DOHH2 (cell line): ENCODE measurements around the gene NPLOC4.

Experiments
- H3F3A ChIP-seq: fragments of 200-600 bp; sonication (generic), shearing (Covaris generic); 2 replicates; pipeline ENCODE4 v1.6.0; 2016; ENCODE audit warnings: antibody characterized with exemption, mild to moderate bottlenecking; ENCODE audit not compliant: control insufficient read depth, insufficient read depth
- H3K27ac ChIP-seq: fragments of 200-600 bp; sonication (generic); 2 replicates; pipeline ENCODE4 v1.5.1; 2014; ENCODE audit warnings: low read depth, mild to moderate bottlenecking, low read length, moderate library complexity
- H3K27me3 ChIP-seq: fragments of 200-600 bp; sonication (generic); 2 replicates; pipeline ENCODE4 v1.6.1; 2014; ENCODE audit warnings: mild to moderate bottlenecking, low read length, mixed read lengths; ENCODE audit not compliant: control insufficient read depth
- H3K36me3 ChIP-seq: fragments of 200-600 bp; sonication (generic); 2 replicates; pipeline ENCODE4 v1.6.1; 2014; ENCODE audit warnings: mild to moderate bottlenecking, low read length, moderate library complexity, mixed read lengths; ENCODE audit not compliant: control insufficient read depth
- H3K4me1 ChIP-seq: fragments of 200-600 bp; sonication (generic); 2 replicates; pipeline ENCODE4 v1.6.1; 2014; ENCODE audit warnings: mild to moderate bottlenecking, low read length, mixed read lengths; ENCODE audit not compliant: control insufficient read depth
- H3K4me2 ChIP-seq: fragments of 200-600 bp; sonication (generic); 2 replicates; pipeline ENCODE4 v1.6.0; 2014; ENCODE audit warnings: mild to moderate bottlenecking, low read length, moderate library complexity
- H3K4me3 ChIP-seq: fragments of 200-600 bp; sonication (generic); 2 replicates; pipeline ENCODE4 v1.5.1; 2014; ENCODE audit warnings: mild to moderate bottlenecking, low read length, mixed read lengths
- H3K79me2 ChIP-seq: fragments of 200-600 bp; sonication (generic); 2 replicates; pipeline ENCODE4 v1.6.1; 2014; ENCODE audit warnings: mild to moderate bottlenecking, low read length, mixed read lengths; ENCODE audit not compliant: control insufficient read depth
- H3K9me2 ChIP-seq: fragments of 200-600 bp; sonication (generic); replicated peaks from 2 replicates; pipeline ENCODE4 v1.6.1; 2014; ENCODE audit warnings: mild to moderate bottlenecking, low read length, mixed read lengths; ENCODE audit not compliant: control insufficient read depth
- H3K9me3 ChIP-seq: fragments of 200-600 bp; sonication (generic); 2 replicates; pipeline ENCODE4 v1.6.1; 2014; ENCODE audit warnings: antibody characterized with exemption, low read length, mixed read lengths; ENCODE audit not compliant: control insufficient read depth, insufficient read depth
- H4K20me1 ChIP-seq: fragments of 200-600 bp; sonication (generic); 2 replicates; pipeline ENCODE4 v1.6.0; 2014; ENCODE audit warnings: low read depth, mild to moderate bottlenecking, antibody characterized with exemption, low read length, moderate library complexity; ENCODE audit not compliant: control insufficient read depth, insufficient read depth
- CTCF ChIP-seq: fragments of 200-600 bp; sonication (generic); IDR thresholded peaks from one replicate; pipeline ENCODE4 v1.5.1; 2014; ENCODE audit warnings: antibody characterized with exemption, mild to moderate bottlenecking, low read depth, low read length; ENCODE audit not compliant: poor library complexity, severe bottlenecking
- EZH2phosphoT487 ChIP-seq: fragments of 200-600 bp; sonication (generic); IDR thresholded peaks from 2 replicates; pipeline ENCODE4 v1.6.1; 2017; ENCODE audit warnings: borderline replicate concordance, mild to moderate bottlenecking, antibody characterized with exemption, low read length, moderate library complexity, mixed read lengths

Gene NPLOC4

GRCh38 chr17:81648013-81648706, 11.2 kb upstream of the NPLOC4 start:
- Histone ChIP-seq H4K20me1 (no peaks in the 10 kb centered on the region), H3K4me2 (no peak overlapping the region), H3K27ac (no peak overlapping the region), H3K9me2 (no peaks in the 10 kb centered on the region), H3K4me1 (peaks cover 6% of the 10 kb centered on the region), H3K79me2 (no peaks in the 10 kb centered on the region), H3F3A (no peaks in the 10 kb centered on the region), H3K4me3 (no peak overlapping the region), H3K27me3 (no peaks in the 10 kb centered on the region), H3K9me3 (no peaks in the 10 kb centered on the region), H3K36me3 (no peaks in the 10 kb centered on the region)
- TF ChIP-seq EZH2phosphoT487 (no peak), CTCF (no peak)

GRCh38 chr17:81647640-81648012, 10.7 kb upstream of the NPLOC4 start:
- Histone ChIP-seq H3K27ac (no peak overlapping the region), H3K36me3 (no peaks in the 10 kb centered on the region), H4K20me1 (no peaks in the 10 kb centered on the region), H3K4me3 (no peak overlapping the region), H3K4me2 (no peak overlapping the region), H3F3A (no peaks in the 10 kb centered on the region), H3K79me2 (no peaks in the 10 kb centered on the region), H3K27me3 (no peaks in the 10 kb centered on the region), H3K9me3 (no peaks in the 10 kb centered on the region), H3K4me1 (peaks cover under 1% of the 10 kb centered on the region), H3K9me2 (no peaks in the 10 kb centered on the region)
- no peak for TF ChIP-seq EZH2phosphoT487
- TF ChIP-seq CTCF = no peak

- no peak overlapping the region for H3K4me2 ChIP-seq
Measured at GRCh38 chr17:81646869-81647600, 10.1 kb upstream of the NPLOC4 start.

More at GRCh38 chr17:81646869-81647600, 10.1 kb upstream of the NPLOC4 start:
- TF ChIP-seq CTCF (no peak), EZH2phosphoT487 (no peak)
- no peaks in the 10 kb centered on the region for H3K9me3 ChIP-seq
- H3F3A ChIP-seq = no peaks in the 10 kb centered on the region
- no peak overlapping the region for H3K27ac ChIP-seq
- H3K79me2 ChIP-seq = no peaks in the 10 kb centered on the region
- H3K27me3 ChIP-seq = no peaks in the 10 kb centered on the region
- H3K9me2 ChIP-seq = no peaks in the 10 kb centered on the region
- H4K20me1 ChIP-seq = no peaks in the 10 kb centered on the region
- no peaks in the 10 kb centered on the region for H3K4me1 ChIP-seq
- H3K4me3 ChIP-seq = no peak overlapping the region
- H3K36me3 ChIP-seq = no peaks in the 10 kb centered on the region
